Neural cell (in vitro differentiated cells): Measurements from ENCODE around the gene IRAK4.

Source experiments
- CTCF ChIP-seq: fragments of 450-650 bp; IDR thresholded peaks from 2 replicates; pipeline ENCODE4 v1.5.1; 2014; ENCODE audit warnings: antibody characterized with exemption, mild to moderate bottlenecking, moderate library complexity; ENCODE audit not compliant: poor library complexity, severe bottlenecking
- EP300 ChIP-seq: fragments of 450-650 bp; conservative IDR thresholded peaks from 2 replicates; pipeline ENCODE4 v1.6.1; 2014; ENCODE audit warnings: antibody characterized with exemption, mild to moderate bottlenecking, moderate library complexity; ENCODE audit not compliant: poor library complexity, severe bottlenecking
- EZH2 ChIP-seq: fragments of 200-600, 300-800 bp; shearing (Covaris generic), sonication (generic); IDR thresholded peaks from 2 replicates; pipeline ENCODE4 v1.6.1; 2014; ENCODE audit warnings: antibody characterized with exemption, low read length, borderline replicate concordance, mild to moderate bottlenecking; ENCODE audit not compliant: insufficient read depth, poor library complexity, severe bottlenecking
- MXI1 ChIP-seq: fragments of 450-650 bp; conservative IDR thresholded peaks from 2 replicates; pipeline ENCODE4 v1.6.1; 2014; ENCODE audit warnings: antibody characterized with exemption, mild to moderate bottlenecking; ENCODE audit not compliant: poor library complexity, severe bottlenecking
- POLR2AphosphoS5 ChIP-seq: IDR thresholded peaks from 2 replicates; pipeline ENCODE4 v1.6.1; 2012
- SMC3 ChIP-seq: fragments of 450-650 bp; conservative IDR thresholded peaks from 2 replicates; pipeline ENCODE4 v1.6.1; 2014; ENCODE audit warnings: antibody characterized with exemption, mild to moderate bottlenecking, moderate library complexity; ENCODE audit not compliant: poor library complexity
- TAF1 ChIP-seq: IDR thresholded peaks from 2 replicates; pipeline ENCODE4 v1.6.1; 2012; ENCODE audit warnings: low read depth
- TF ChIP-seq, protein P1 (sequence below): IDR thresholded peaks from 2 replicates; pipeline ENCODE4 v1.6.1; 2012; ENCODE audit warnings: borderline replicate concordance

- TF ChIP-seq CTCF (no peak), EZH2 (no peak), POLR2AphosphoS5 (no peak), EP300 (no peak), MXI1 (no peak), SMC3 (no peak), TAF1 (no peak)
- TF ChIP-seq, protein P1, sequence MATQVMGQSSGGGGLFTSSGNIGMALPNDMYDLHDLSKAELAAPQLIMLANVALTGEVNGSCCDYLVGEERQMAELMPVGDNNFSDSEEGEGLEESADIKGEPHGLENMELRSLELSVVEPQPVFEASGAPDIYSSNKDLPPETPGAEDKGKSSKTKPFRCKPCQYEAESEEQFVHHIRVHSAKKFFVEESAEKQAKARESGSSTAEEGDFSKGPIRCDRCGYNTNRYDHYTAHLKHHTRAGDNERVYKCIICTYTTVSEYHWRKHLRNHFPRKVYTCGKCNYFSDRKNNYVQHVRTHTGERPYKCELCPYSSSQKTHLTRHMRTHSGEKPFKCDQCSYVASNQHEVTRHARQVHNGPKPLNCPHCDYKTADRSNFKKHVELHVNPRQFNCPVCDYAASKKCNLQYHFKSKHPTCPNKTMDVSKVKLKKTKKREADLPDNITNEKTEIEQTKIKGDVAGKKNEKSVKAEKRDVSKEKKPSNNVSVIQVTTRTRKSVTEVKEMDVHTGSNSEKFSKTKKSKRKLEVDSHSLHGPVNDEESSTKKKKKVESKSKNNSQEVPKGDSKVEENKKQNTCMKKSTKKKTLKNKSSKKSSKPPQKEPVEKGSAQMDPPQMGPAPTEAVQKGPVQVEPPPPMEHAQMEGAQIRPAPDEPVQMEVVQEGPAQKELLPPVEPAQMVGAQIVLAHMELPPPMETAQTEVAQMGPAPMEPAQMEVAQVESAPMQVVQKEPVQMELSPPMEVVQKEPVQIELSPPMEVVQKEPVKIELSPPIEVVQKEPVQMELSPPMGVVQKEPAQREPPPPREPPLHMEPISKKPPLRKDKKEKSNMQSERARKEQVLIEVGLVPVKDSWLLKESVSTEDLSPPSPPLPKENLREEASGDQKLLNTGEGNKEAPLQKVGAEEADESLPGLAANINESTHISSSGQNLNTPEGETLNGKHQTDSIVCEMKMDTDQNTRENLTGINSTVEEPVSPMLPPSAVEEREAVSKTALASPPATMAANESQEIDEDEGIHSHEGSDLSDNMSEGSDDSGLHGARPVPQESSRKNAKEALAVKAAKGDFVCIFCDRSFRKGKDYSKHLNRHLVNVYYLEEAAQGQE: no peak
These were observed 65.5 kb downstream of the IRAK4 start for GRCh38 chr12:43824207-43824775.
